Dermis blood vessel endothelial cell (primary cell): ENCODE measurements around the gene PPP1R1A. TPM values are rescaled to one million over a fixed set of nuclear protein-coding genes. Genes with fewer than 3 reads are reported as not detected.

Source experiments
- DNase-seq: peaks from one replicate; pipeline ENCODE4 v3.0.0; 2010
- total RNA-seq: library from RNA; depleted of rRNA; stranded (reverse); fragments of >200 nt; gene quantifications from 2 replicates; pipeline ENCODE4 v1.2.3, GENCODE V29; 2014

The PPP1R1A gene
- total RNA-seq: 0.17 TPM in 1 of 2 replicates, not detected in the other

GRCh38 chr12:54588110-54588889 is at the start of gene PPP1R1A:
Gene PPP1R1A (minus strand): TSS chr12:54588659. CDS start chr12:54588488, 171 bp downstream.
- DNase-seq: no peak

DNA sequence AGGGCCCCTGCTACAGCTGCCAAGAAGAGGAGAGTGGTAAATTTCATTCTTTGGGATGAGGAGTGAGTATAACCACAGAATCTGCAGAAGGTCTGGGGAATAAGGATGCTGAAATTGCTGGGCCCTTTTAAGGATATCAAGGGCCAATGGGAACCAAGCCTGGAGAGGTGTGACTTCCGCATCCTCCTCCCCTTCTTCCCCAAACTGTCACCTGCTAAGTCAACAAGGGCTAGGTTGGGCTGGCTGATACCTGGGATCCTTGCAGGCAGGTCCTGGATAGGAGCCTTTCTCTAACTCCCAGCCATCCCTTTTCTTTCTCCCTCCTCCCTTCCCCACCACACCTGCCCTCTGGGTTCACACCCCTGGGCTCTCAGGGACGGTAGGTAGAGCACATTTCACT is 46.3 kb upstream of the PPP1R1A start, which contains the start of gene LACRT:
TSS of gene LACRT (minus strand) at position 101 of the 400 bp plus-strand sequence. CDS start at position 47, 54 bp downstream.
- no peak for DNase-seq

DNA sequence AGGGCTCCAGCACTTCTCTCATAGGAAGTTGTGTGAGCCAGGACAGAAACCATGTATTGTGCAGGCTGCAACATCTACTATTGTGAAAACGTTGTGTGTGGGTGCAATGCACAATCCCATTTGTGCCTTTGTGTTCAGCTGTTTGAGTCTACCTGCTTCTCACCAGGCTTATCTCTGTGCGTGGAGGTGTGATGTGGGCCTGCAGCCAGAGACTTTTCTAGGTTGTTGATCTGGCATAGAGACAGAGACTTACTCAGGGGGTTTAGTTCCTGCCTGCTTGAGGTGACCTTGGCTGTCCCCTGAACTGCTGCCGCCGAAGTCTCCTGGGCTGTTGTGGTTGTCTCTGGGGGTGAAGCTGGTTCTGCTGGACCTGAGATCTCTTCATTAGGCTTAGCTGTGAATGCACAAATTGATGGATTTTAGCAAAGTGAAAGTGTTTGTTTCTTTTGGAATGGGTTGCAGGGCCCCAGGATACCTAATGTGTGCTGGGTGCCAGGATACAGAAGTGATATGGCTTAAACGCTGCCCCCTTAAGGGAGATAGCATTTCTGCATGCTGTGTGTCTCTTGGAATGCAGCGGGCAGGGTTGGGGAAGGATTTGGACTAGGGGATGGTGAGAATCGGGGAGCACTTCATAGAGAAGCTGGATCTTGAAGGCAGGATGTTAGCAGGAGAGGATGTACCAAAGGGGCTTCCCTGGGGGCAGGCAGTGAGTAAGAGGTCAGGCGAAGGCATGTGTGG is 43.7 kb upstream of the PPP1R1A start:
- no peak for DNase-seq

- DNase-seq: no peak
Measured at GRCh38 chr12:54631551-54631950, 43.1 kb upstream of the PPP1R1A start.

DNA sequence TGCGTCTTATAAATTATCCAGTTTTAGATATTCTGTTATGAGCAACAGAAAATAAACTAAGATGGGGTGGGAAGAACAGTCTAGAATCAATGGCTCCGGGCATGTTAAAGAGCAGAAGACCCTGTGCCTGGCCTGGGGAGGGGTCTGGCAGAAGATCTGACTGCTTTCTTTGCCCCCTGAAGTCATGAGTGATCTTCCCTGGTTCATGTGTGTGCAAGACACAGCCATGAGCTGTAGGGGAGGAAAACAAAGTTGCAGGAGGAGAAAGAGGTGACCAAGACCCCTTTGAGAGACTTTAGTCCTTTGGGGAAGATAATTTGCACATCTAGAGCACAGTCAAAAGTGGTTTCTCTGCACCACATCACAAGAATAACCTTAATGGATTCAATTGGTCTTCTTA is 41.5 kb upstream of the PPP1R1A start:
- no peak for DNase-seq

DNA sequence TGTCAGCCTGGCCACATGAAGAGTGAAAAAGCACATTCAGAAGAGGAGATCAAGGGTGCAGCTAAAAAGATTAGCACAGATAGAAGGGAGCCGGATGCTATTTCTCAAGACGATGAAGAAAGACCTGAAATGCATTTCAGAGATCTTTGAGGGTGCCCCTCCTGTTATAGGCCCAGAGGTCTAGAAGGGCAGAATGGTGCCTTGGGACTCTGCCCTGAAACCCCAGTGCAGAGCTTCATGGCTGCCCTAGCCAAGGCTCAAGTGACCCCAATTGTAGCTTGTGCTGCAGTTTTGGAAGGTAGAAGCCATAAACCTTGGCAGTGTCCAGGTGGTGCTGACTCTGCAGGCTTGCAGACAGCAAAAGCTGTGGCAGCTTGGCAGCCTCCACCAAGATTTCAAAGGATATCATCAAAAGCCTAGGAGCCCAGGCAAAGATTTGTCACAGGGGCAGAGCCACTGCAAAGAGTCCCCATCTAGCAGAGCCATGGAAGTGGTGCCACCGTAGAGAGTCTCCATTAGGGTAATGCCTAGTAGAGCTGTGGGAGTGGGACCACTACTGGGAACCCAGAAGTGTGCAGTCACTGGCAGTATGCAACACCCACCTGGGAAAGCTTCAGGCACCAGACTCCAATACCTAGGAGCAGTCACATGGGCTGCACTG is 39.9 kb upstream of the PPP1R1A start:
- no peak for DNase-seq

DNA sequence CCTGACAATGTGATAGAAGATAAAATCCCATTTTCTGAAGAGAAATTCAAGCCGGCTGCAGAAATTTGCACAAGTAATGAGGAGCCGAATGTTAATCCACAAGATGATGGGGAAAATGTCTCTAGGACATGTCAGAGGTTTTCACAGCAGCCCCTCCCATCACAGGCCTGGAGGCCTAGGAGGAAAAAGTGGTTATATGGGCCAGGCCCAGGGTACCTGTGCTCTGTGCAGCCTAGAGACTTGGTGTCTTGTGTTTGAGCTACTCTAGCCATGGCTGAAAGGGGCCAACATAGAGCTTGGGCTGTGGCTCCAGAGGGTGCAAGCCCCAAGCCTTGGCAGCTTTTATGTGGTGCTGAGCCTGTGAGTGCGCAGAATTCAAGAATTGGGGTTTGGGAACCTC is 38.8 kb upstream of the PPP1R1A start:
- no peak for DNase-seq

DNA sequence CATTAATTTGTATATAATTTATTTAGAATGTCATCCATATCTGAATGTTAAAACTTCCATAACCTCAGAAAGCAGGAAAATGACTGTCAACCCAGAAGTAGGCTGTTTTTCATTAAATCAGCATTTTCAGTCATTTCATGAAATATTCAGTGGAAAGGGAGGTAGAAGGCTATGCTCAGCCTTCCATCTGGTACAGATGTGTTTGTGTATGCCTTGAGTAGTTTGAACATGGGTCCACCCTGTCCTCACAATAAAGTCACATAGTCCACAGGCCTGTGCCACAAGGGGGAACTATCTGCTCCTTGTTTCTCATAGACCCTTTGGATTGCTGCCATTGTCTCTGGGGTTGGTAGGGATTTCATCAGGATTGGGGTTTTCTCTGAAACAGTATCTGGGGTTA is 37.1 kb upstream of the PPP1R1A start:
- DNase-seq: no peak

DNA sequence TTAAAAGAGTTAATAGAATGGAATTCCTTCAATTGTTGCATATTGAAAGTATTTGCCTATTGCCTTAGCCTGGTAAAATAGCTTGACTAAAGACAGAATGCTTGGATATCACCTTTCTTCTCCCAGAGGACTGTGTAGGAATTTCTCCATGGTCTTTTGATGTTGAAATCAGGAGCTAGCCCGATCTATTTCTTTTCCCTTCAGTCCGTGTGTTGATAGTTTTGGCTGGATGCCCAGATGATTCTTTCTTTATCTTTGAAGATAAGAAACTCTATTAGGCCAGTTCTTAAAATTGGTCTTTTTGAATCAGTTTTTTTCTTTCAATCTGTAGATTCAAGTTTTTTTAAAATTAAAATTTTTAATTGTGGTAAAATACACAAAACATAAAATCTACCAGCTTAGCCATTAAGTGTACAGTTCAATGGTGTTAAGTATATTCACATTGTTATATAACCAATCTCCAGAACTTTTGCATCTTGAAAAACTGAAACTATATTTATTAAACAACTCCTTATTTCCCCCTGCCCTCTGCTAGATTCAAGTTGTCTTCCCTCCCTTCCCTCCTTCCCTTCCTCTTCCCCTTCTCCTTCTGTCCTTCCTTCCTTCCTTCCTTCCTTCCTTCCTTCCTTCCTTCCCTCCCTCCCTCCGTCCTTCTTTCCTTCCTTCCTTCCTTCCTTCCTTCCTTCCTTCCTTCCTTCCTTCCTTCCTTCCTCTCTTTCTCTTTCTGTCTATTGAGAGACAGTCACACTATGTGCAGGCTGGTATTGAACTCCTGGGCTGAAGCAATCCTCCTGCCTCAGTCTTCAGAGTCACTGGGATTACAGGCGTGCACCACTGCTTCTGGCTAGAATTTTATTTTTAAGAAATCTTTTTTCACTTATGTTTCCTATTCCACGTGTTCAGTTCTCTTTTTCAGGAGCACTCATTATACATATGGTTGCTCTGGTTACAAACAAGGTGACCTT is 36.1 kb upstream of the PPP1R1A start:
- DNase-seq: no peak

GRCh38 chr12:54622463-54623183 is 34.2 kb upstream of the PPP1R1A start:
- DNase-seq: peak; percentile 7

DNA sequence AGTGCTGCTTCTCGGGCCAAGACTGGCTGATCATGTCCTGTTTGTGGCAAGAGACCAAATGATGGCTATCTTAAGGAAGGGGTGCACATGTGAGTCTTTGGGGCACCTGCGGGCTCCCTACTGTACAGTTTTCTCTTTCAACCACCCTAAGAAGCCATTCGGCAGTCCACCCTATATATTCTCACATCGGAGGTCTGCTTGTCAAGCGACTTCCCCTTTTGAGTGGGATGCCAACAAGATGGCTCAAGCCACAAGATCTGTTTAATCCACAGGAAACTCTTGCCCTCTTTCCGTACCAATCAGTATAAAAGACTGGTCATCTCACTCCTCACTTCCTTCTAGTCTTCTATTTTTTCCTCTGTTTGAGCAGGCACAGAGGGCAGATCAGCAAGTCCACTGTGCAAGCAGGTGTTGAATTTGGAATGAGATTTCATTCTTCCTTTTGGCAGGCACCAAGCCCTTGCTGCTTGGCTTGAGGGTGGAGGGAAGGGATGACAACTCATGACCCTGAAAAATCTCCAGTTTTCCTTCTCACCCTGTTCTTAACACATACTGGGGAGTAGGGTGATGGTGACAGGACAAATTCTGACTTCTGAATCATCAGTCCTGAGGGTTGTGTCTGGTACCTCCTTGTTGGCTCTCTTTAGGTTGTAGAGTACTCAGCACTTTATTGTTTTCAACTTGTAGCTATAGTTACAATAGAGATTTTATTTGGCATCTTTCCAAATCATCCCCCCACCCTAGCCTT is 28.6 kb upstream of the PPP1R1A start:
- no peak for DNase-seq

DNA sequence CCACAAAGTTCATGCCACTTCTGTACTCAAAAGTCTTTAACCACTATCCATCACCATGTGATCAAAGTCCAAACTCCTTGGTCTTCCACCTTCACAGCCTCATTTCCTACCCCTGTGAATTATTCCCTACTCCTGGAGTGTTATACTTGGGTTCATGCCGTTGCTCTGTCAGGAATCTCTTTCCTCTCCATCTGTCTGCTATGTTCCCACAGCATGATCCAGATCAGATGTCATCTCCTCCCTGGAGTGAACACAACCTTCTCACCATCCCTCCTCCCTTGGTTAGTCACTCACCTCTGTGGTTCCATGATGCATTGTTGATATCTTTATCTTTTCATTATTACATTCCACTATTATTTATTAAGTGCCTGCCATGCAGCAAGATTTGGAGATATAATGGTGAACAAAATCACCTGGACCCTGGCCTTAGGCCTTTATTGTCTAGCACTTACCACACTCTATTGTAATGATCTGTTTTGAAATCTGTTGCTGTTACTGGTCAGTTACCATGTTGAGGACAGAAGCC is 23.8 kb upstream of the PPP1R1A start:
- DNase-seq: no peak

GRCh38 chr12:54611715-54612149 is 23.3 kb upstream of the PPP1R1A start:
- DNase-seq: no peak

DNA sequence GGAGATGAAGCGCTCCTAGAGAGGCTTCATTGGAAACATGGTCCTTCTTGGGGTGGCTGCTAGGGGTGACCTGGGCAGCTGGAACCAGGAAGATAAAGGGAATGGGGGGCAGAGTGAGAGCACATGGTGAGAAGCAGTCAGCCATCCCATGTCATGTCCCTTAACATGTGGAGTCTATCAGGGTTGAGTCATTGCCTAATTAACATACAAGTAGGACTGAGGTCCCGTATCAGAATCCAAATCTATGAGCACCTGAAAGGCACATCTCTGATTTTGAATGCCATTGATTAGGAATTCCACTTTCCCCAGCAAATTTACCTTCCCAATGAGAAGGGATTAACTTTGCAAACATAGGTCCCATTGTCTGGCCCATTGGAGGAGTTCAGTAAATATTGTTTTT is 20.3 kb upstream of the PPP1R1A start:
- no peak for DNase-seq

DNA sequence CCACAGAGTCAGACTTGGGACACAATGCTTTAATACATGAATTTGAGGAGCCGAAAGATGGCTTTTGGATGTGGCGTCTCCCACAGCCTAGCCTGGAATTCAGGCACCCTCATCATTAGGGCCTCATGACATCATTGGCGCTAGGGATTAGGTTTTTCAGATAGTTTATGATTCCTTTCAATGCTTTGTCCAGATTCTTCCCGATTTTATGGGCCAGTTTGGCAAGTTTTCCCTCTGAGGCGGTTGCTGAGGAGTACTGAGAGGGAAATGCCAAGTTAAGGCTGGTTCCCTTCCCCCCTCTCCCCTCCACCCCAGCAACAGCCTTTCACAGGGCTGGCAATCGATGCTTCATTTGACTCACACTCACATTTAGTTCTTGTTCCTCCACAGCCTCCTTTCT is 19.7 kb upstream of the PPP1R1A start:
- DNase-seq: no peak

DNA sequence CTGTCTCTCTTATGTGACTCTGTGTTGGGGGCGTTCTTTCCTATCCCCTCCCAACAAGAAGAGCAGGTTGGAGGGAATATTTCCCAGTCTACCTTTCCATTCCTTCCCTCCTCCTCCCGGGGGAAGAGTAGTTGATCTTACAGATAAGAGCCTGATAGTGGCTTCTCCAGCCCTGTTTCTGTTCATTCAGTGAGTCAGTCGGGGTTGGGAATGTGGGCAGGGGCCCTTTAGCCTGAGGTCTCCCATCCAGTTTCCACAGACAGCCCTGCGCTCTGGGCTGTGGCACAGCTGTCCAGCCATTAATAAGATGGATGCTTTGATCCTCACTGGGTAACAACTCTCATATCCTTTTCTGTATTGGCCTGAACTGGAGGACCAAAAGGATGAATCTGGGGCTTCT is 18.1 kb upstream of the PPP1R1A start:
- DNase-seq: no peak

GRCh38 chr12:54605138-54605970 is 16.9 kb upstream of the PPP1R1A start:
- DNase-seq: no peak

GRCh38 chr12:54604436-54604835 is 16.0 kb upstream of the PPP1R1A start:
- no peak for DNase-seq

- no peak for DNase-seq
Measured at GRCh38 chr12:54603872-54604271, 15.4 kb upstream of the PPP1R1A start.
